Common myeloid progenitor, CD34-positive (primary cell): ENCODE data around the gene CLC.
"Not testable (repeated sequence)": the region's sequence is repeated elsewhere in the genome, so short reads cannot be mapped to it uniquely, and the experiment has no call there.

Source experiments
- CTCF ChIA-PET: fragments of 350-600 bp; sonication (Branson Sonifier 250); formaldehyde crosslinking; loops from one replicate; lab custom pipeline; 2021; ENCODE audit warnings: antibody characterized with exemption; lab: Charles Lee
- POLR2A ChIA-PET: fragments of 350-600 bp; sonication (Branson Sonifier 250); formaldehyde crosslinking; loops from one replicate; lab custom pipeline; 2021; ENCODE audit warnings: antibody characterized with exemption; lab: Charles Lee
- DNase-seq, 3 donors: peaks; one replicate each; pipeline versions ENCODE4 v3.0.0 to v3.0.0-alpha.2; 2013
- H3K27ac ChIP-seq, 2 experiments: 1 replicate in 1 of 2; 2 replicates in 1 of 2; pipeline ENCODE4 v1.7.0; 2013; ENCODE audit warnings: inconsistent platforms in 2 of 2, low read length in 2 of 2, mild to moderate bottlenecking in 2 of 2, low read depth in 1 of 2, moderate library complexity in 1 of 2; ENCODE audit not compliant: severe bottlenecking in 2 of 2, insufficient read depth in 1 of 2, poor library complexity in 1 of 2
- H3K27me3 ChIP-seq, 5 experiments: replicated peaks in 2 of 5; 1 replicate in 3 of 5; 2 replicates in 2 of 5; pipeline versions ENCODE4 v1.6.1 to v1.7.0; 2013; ENCODE audit warnings: low read length in 4 of 5, mild to moderate bottlenecking in 2 of 5, moderate library complexity in 2 of 5, inconsistent platforms in 1 of 5; ENCODE audit not compliant: insufficient read depth in 5 of 5, control insufficient read depth in 4 of 5
- H3K36me3 ChIP-seq, 4 experiments: 1 replicate in 2 of 4; 2 replicates in 2 of 4; pipeline versions ENCODE4 v1.6.1 to v1.7.0; 2013; ENCODE audit warnings: low read length in 3 of 4, control low read depth in 1 of 4, mild to moderate bottlenecking in 1 of 4; ENCODE audit not compliant: control insufficient read depth in 4 of 4, insufficient read depth in 4 of 4
- H3K4me1 ChIP-seq, 4 experiments: 1 replicate in 3 of 4; 2 replicates in 1 of 4; pipeline versions ENCODE4 v1.6.1 to v1.7.1; 2013; ENCODE audit warnings: low read length in 3 of 4, mild to moderate bottlenecking in 3 of 4, control low read depth in 1 of 4, inconsistent platforms in 1 of 4, moderate library complexity in 1 of 4; ENCODE audit not compliant: control insufficient read depth in 4 of 4, insufficient read depth in 4 of 4; ENCODE audit errors: control extremely low read depth in 1 of 4
- H3K4me3 ChIP-seq, 7 experiments: 1 replicate in 4 of 7; 2 replicates in 3 of 7; pipeline versions ENCODE4 v1.5.1 to v1.7.0; 2013; ENCODE audit warnings: mild to moderate bottlenecking in 7 of 7, low read length in 6 of 7, moderate library complexity in 6 of 7, inconsistent platforms in 2 of 7, low read depth in 2 of 7, control low read depth in 1 of 7; ENCODE audit not compliant: insufficient read depth in 4 of 7, control insufficient read depth in 1 of 7; ENCODE audit errors: extremely low read depth in 1 of 7
- H3K9me3 ChIP-seq, 5 experiments: 1 replicate in 4 of 5; 2 replicates in 1 of 5; pipeline versions ENCODE4 v1.6.1 to v1.7.1; 2013; ENCODE audit warnings: low read length in 4 of 5, mild to moderate bottlenecking in 2 of 5, inconsistent platforms in 1 of 5, low read depth in 1 of 5, moderate library complexity in 1 of 5; ENCODE audit not compliant: control insufficient read depth in 4 of 5, insufficient read depth in 2 of 5; ENCODE audit errors: control extremely low read depth in 1 of 5
- WGBS: methylation state at CpG from one replicate; pipeline ENCODE4 v1.1.5; 2013; ENCODE audit not compliant: insufficient coverage; 5-methylcytosine and 5-hydroxymethylcytosine counted together

Gene CLC

GRCh38 chr19:39698535-39698934, 39.3 kb downstream of the CLC start:
- Histone ChIP-seq H3K4me3 (no peak overlapping the region), H3K4me1 (peaks cover 0 to 6% (median 0%) of the 10 kb centered on the region in 4 experiments), H3K9me3 (no peaks in the 10 kb centered on the region), H3K27me3 (peaks cover 0 to 5% (median 0%) of the 10 kb centered on the region in 5 experiments), H3K36me3 (no peaks in the 10 kb centered on the region), H3K27ac (no peak overlapping the region)
- ChIA-PET POLR2A (no interaction called here), CTCF (no interaction called here)
- DNase-seq: no peak

- Histone ChIP-seq H3K27ac (no peak overlapping the region), H3K4me3 (no peak overlapping the region), H3K9me3 (no peaks in the 10 kb centered on the region), H3K36me3 (no peaks in the 10 kb centered on the region), H3K4me1 (peaks cover 0 to 21% (median 6%) of the 10 kb centered on the region in 4 experiments), H3K27me3 (peaks cover 0 to 6% (median 0%) of the 10 kb centered on the region in 5 experiments)
- 100% methylated on average over 1 of the region's 2 CpGs for WGBS
- no peak for DNase-seq
- ChIA-PET POLR2A (no interaction called here), CTCF (no interaction called here)
These were observed 41.4 kb downstream of the CLC start for GRCh38 chr19:39696387-39696786.

GRCh38 chr19:39695759-39696158, 42.1 kb downstream of the CLC start:
- CTCF ChIA-PET: no interaction called here

GRCh38 chr19:39692822-39693221, 45.0 kb downstream of the CLC start:
- H3K27me3 ChIP-seq: peaks cover 0 to 6% (median 0%) of the 10 kb centered on the region in 5 experiments
- DNase-seq: peak in 2 of 3 donors; percentile 21 to 43
- H3K27ac ChIP-seq: no peak overlapping the region
- H3K4me1 ChIP-seq: peaks cover 0 to 15% (median 6%) of the 10 kb centered on the region in 4 experiments
- no peaks in the 10 kb centered on the region for H3K36me3 ChIP-seq
- peaks cover 0 to 8% (median 0%) of the 10 kb centered on the region in 5 experiments for H3K9me3 ChIP-seq
- ChIA-PET CTCF (interaction anchor here (1.4 kb wide), 1 partner anchor 8 kb away, joined by 3 read pairs; no protein-coding TSS in a partner anchor), POLR2A (no interaction called here)
- 88% methylated on average over 1 of the region's 1 CpG for whole genome bisulfite sequencing
- no peak overlapping the region for H3K4me3 ChIP-seq

More at GRCh38 chr19:39695759-39696158, 42.1 kb downstream of the CLC start:
- DNase-seq: no peak
- no peak overlapping the region for H3K4me3 ChIP-seq
- POLR2A ChIA-PET: no interaction called here
- H3K27me3 ChIP-seq: peaks cover 0 to 6% (median 0%) of the 10 kb centered on the region in 5 experiments
- H3K4me1 ChIP-seq: peaks cover 0 to 21% (median 6%) of the 10 kb centered on the region in 4 experiments
- WGBS: 87% methylated on average over 2 of the region's 2 CpGs
- no peaks in the 10 kb centered on the region for H3K36me3 ChIP-seq
- no peaks in the 10 kb centered on the region for H3K9me3 ChIP-seq
- H3K27ac ChIP-seq: no peak overlapping the region

- 91% methylated on average over 2 of the region's 3 CpGs for WGBS
- ChIA-PET CTCF (interaction anchor here (1.4 kb wide), 1 partner anchor 9 kb away, joined by 3 read pairs; no protein-coding TSS in a partner anchor), POLR2A (no interaction called here)
- H3K4me1 ChIP-seq: peaks cover 0 to 15% (median 6%) of the 10 kb centered on the region in 4 experiments
- DNase-seq: peak in 2 of 3 donors; percentile 24 to 55
- H3K27me3 ChIP-seq: peaks cover 0 to 6% (median 0%) of the 10 kb centered on the region in 5 experiments
- no peak overlapping the region for H3K27ac ChIP-seq
- no peaks in the 10 kb centered on the region for H3K36me3 ChIP-seq
- no peak overlapping the region for H3K4me3 ChIP-seq
- H3K9me3 ChIP-seq: peaks cover 0 to 8% (median 0%) of the 10 kb centered on the region in 5 experiments
These were observed 45.7 kb downstream of the CLC start for GRCh38 chr19:39692166-39692565.

- H3K4me3 ChIP-seq, H3K27ac ChIP-seq, POLR2A ChIA-PET, CTCF ChIA-PET, H3K9me3 ChIP-seq, H3K27me3 ChIP-seq, H3K36me3 ChIP-seq: not testable (repeated sequence)
- H3K4me1 ChIP-seq: peaks cover 0 to 15% (median 6%) of the 10 kb centered on the region in 4 experiments
- 60% methylated on average over 3 of the region's 4 CpGs for WGBS
- peak in 1 of 3 donors; percentile 35 for DNase-seq
These were observed 49.2 kb downstream of the CLC start for GRCh38 chr19:39688637-39689036.

- Histone ChIP-seq H3K27me3 (no peaks in the 10 kb centered on the region), H3K36me3 (no peaks in the 10 kb centered on the region)
These were observed 51.1 kb downstream of the CLC start for GRCh38 chr19:39686739-39687138.

More at GRCh38 chr19:39686739-39687138, 51.1 kb downstream of the CLC start:
- ChIA-PET POLR2A (no interaction called here), CTCF (no interaction called here)
- peaks cover 0 to 1% (median under 1%) of the 10 kb centered on the region in 4 experiments for H3K4me1 ChIP-seq
- no peak for DNase-seq
- no peak overlapping the region for H3K27ac ChIP-seq
- peaks cover 0 to 8% (median 0%) of the 10 kb centered on the region in 5 experiments for H3K9me3 ChIP-seq
- H3K4me3 ChIP-seq: no peak overlapping the region
- 80% methylated on average over 1 of the region's 3 CpGs for WGBS
